ENCODE results near the gene FAM131A. TPM values are rescaled to one million over a fixed set of nuclear protein-coding genes. Genes with fewer than 3 reads are reported as not detected.

Gene FAM131A
- total and polyA plus RNA-seq, 2 donors: 3.4 to 11.7 TPM

DNA sequence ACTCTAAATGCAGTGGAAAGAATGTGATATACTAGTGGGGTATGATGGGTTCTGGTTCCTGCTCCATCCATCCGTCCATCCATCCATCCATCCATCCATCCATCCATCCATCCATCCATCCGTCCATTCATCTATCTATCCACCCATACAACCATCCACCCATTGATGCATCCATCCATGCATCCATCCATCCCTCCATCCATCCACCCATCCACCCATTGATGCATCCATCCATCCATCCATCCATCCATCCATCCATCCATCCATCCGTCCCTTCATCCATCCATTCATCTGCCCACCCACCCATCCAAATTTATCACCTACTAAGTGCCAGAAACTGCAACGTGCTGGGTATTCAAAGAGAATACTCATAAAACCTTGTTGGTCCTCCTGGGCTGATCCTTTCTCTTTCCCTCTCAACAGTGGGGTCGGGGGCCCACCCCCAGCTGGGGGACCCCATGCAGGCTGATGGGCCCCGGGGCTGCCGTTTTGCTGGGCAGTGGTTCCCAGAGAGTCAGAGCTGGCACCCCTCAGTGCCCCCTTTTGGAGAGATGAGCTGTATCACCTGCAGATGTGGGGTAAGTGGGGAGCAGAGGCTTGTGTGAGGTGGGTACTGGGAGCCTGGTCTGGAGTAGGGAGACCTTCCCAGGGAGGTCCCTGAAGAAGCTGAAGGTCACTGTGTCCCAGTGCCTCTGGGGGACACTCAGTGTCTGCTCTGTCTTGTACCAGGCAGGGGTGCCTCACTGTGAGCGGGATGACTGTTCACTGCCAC lies 51.0 kb downstream of the FAM131A start:
- no peak for DNase-seq (ENCODE audit: low read depth in 6 of 9, low spot score in 9 of 9)
- 84% methylated on average over 8 of the region's 8 CpGs for WGBS
- H3K36me3 ChIP-seq (ENCODE audit: control insufficient read depth in 2 of 2, insufficient read depth in 2 of 2, low read length in 1 of 2): no peaks in the 10 kb centered on the region
- H3K9me3 ChIP-seq (ENCODE audit: control insufficient read depth in 2 of 2, insufficient read depth in 1 of 2, low read length in 1 of 2): no peaks in the 10 kb centered on the region
- no peaks in the 10 kb centered on the region for H3K4me1 ChIP-seq (ENCODE audit: control insufficient read depth in 2 of 2, insufficient read depth in 2 of 2, low read length in 2 of 2)
- peaks cover under 1 to 67% of the 10 kb centered on the region in 2 donors for H3K27me3 ChIP-seq (ENCODE audit: control insufficient read depth in 2 of 2, insufficient read depth in 1 of 2, low read length in 1 of 2)
- H3K27ac ChIP-seq (ENCODE audit: low read depth in 1 of 2, low read length in 1 of 2): no peak overlapping the region
- no peak overlapping the region for H3K4me3 ChIP-seq (ENCODE audit: low read length in 2 of 2)

DNA sequence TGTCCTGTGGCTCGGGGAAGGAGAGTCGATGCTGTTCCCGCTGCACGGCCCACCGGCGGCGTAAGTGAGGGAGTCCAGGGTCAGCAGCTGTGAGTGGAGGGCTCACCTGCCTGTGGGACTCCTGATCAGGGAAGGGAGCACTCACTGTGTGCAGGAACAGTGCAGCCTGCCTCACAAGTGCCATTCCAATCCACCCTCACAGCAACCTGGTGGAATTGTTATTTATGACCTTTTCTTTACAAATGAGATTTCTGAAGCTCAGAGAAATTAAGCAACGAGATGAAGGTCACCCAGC lies 51.5 kb downstream of the FAM131A start:
- Histone ChIP-seq H3K27me3 (ENCODE audit: control insufficient read depth in 2 of 2, insufficient read depth in 1 of 2, low read length in 1 of 2) (peaks cover 0 to 63% of the 10 kb centered on the region in 2 donors), H3K36me3 (ENCODE audit: control insufficient read depth in 2 of 2, insufficient read depth in 2 of 2, low read length in 1 of 2) (no peaks in the 10 kb centered on the region), H3K4me1 (ENCODE audit: control insufficient read depth in 2 of 2, insufficient read depth in 2 of 2, low read length in 2 of 2) (no peaks in the 10 kb centered on the region), H3K4me3 (ENCODE audit: low read length in 2 of 2) (no peak overlapping the region), H3K9me3 (ENCODE audit: control insufficient read depth in 2 of 2, insufficient read depth in 1 of 2, low read length in 1 of 2) (no peaks in the 10 kb centered on the region), H3K27ac (ENCODE audit: low read depth in 1 of 2, low read length in 1 of 2) (no peak overlapping the region)
- WGBS: 89% methylated on average over 8 of the region's 8 CpGs
- DNase-seq (ENCODE audit: low read depth in 6 of 9, low spot score in 9 of 9): no peak

DNA sequence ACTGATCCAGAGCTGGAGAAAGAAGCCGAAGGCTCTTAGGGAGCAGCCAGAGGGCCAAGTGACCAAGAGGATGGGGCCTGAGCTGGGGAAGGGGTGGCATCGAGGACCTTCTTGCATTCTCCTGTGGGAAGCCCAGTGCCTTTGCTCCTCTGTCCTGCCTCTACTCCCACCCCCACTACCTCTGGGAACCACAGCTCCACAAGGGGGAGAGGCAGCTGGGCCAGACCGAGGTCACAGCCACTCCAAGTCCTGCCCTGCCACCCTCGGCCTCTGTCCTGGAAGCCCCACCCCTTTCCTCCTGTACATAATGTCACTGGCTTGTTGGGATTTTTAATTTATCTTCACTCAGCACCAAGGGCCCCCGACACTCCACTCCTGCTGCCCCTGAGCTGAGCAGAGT lies 52.0 kb downstream of the FAM131A start:
- Histone ChIP-seq H3K27me3 (ENCODE audit: control insufficient read depth in 2 of 2, insufficient read depth in 1 of 2, low read length in 1 of 2) (peaks cover 0 to 58% of the 10 kb centered on the region in 2 donors), H3K36me3 (ENCODE audit: control insufficient read depth in 2 of 2, insufficient read depth in 2 of 2, low read length in 1 of 2) (no peaks in the 10 kb centered on the region), H3K9me3 (ENCODE audit: control insufficient read depth in 2 of 2, insufficient read depth in 1 of 2, low read length in 1 of 2) (no peaks in the 10 kb centered on the region), H3K27ac (ENCODE audit: low read depth in 1 of 2, low read length in 1 of 2) (no peak overlapping the region), H3K4me1 (ENCODE audit: control insufficient read depth in 2 of 2, insufficient read depth in 2 of 2, low read length in 2 of 2) (no peaks in the 10 kb centered on the region), H3K4me3 (ENCODE audit: low read length in 2 of 2) (no peak overlapping the region)
- no peak for DNase-seq (ENCODE audit: low read depth in 6 of 9, low spot score in 9 of 9)
- 77% methylated on average over 5 of the region's 5 CpGs for WGBS

DNA sequence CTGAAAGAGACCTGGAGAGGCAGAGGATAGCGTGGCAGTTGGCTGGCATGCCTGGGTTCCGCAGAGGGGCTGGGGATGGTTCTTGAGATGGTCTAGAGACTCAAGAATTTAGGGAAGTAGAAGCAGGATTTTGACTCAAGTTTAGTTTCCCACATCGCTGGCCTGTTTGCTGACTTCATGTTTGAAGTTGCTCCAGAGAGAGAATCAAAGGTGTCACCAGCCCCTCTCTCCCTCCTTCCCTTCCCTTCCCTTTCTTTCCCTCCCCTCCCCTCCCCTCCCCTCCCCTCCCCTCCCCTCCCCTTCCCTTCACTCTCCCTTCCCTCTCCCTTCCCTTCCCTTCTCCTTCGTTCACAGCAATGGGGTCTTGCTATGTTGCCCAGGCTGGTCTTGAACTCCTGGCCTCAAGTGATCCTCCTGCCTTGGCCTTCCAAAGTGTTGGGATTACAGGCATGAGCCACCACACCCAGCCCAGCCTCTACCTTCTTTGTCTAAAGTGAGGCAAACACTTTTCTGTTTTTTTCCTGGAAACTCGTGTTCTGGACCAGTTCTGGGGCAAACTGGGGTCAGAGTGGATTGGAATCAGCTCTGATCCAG lies 52.6 kb downstream of the FAM131A start:
- 93% methylated on average over 4 of the region's 5 CpGs for WGBS
- no peaks in the 10 kb centered on the region for H3K9me3 ChIP-seq (ENCODE audit: control insufficient read depth in 2 of 2, insufficient read depth in 1 of 2, low read length in 1 of 2)
- H3K27me3 ChIP-seq (ENCODE audit: control insufficient read depth in 2 of 2, insufficient read depth in 1 of 2, low read length in 1 of 2): peaks cover 0 to 54% of the 10 kb centered on the region in 2 donors
- no peaks in the 10 kb centered on the region for H3K4me1 ChIP-seq (ENCODE audit: control insufficient read depth in 2 of 2, insufficient read depth in 2 of 2, low read length in 2 of 2)
- no peak for DNase-seq (ENCODE audit: low read depth in 6 of 9, low spot score in 9 of 9)
- no peak overlapping the region for H3K4me3 ChIP-seq (ENCODE audit: low read length in 2 of 2)
- no peaks in the 10 kb centered on the region for H3K36me3 ChIP-seq (ENCODE audit: control insufficient read depth in 2 of 2, insufficient read depth in 2 of 2, low read length in 1 of 2)
- no peak overlapping the region for H3K27ac ChIP-seq (ENCODE audit: low read depth in 1 of 2, low read length in 1 of 2)

DNA sequence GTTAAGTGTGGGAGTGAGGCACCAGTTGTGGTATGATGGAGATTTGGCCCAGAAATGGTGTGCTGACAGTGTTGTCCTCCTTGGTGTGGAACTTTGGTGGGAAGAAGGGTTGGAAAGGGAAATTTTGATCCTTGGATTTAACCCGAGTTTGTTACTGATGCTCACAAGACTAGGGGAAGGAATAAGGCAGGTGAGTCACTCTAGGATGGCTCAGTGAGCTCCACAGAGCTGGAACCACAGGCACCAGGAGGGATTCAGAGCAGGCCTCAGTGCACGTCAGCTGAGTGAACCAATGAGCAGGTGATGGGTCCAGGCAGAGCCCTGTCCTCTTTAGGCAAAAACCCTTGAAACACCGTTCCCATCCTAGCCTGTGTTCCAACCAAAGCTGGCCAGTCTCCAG lies 53.9 kb downstream of the FAM131A start:
- Histone ChIP-seq H3K36me3 (ENCODE audit: control insufficient read depth in 2 of 2, insufficient read depth in 2 of 2, low read length in 1 of 2) (no peaks in the 10 kb centered on the region), H3K4me1 (ENCODE audit: control insufficient read depth in 2 of 2, insufficient read depth in 2 of 2, low read length in 2 of 2) (no peaks in the 10 kb centered on the region), H3K4me3 (ENCODE audit: low read length in 2 of 2) (no peak overlapping the region), H3K9me3 (ENCODE audit: control insufficient read depth in 2 of 2, insufficient read depth in 1 of 2, low read length in 1 of 2) (no peaks in the 10 kb centered on the region), H3K27me3 (ENCODE audit: control insufficient read depth in 2 of 2, insufficient read depth in 1 of 2, low read length in 1 of 2) (peaks cover 0 to 49% of the 10 kb centered on the region in 2 donors), H3K27ac (ENCODE audit: low read depth in 1 of 2, low read length in 1 of 2) (no peak overlapping the region)
- WGBS: 93% methylated on average over 3 of the region's 3 CpGs
- no peak for DNase-seq (ENCODE audit: low read depth in 6 of 9, low spot score in 9 of 9)

DNA sequence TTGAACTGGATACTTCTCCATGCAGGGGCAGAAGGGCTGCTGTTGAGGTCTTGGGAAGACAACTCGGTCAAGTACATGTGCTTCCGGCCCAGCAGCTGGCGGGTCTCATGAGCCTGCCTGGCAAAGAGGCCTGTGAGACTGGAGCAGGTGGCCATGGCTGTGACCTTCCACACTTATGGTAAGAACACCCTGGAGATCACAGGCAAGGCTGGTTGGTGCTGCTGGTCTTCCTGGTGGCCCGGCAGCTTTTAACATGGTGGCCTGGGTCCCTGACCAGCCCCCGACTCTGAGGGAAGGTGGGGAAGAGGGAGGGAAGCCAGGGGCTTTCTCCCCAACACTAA lies 57.9 kb downstream of the FAM131A start:
- Histone ChIP-seq H3K4me3 (ENCODE audit: low read length in 2 of 2) (no peak overlapping the region), H3K4me1 (ENCODE audit: control insufficient read depth in 2 of 2, insufficient read depth in 2 of 2, low read length in 2 of 2) (no peaks in the 10 kb centered on the region), H3K27me3 (ENCODE audit: control insufficient read depth in 2 of 2, insufficient read depth in 1 of 2, low read length in 1 of 2) (peaks cover 0 to 26% of the 10 kb centered on the region in 2 donors), H3K36me3 (ENCODE audit: control insufficient read depth in 2 of 2, insufficient read depth in 2 of 2, low read length in 1 of 2) (no peaks in the 10 kb centered on the region), H3K9me3 (ENCODE audit: control insufficient read depth in 2 of 2, insufficient read depth in 1 of 2, low read length in 1 of 2) (no peaks in the 10 kb centered on the region), H3K27ac (ENCODE audit: low read depth in 1 of 2, low read length in 1 of 2) (no peak overlapping the region)
- no peak for DNase-seq (ENCODE audit: low read depth in 6 of 9, low spot score in 9 of 9)
- WGBS: 97% methylated on average over 5 of the region's 5 CpGs

Other genes with a start within 250 kb of the FAM131A start
- gene HTR3E, start 240.5 kb upstream of the FAM131A start, total RNA-seq: not detected
- 0.05 TPM for gene HTR3E, start 240.5 kb upstream of the FAM131A start, polyA plus RNA-seq
- 32.2 TPM for gene EIF2B5, start 202.2 kb upstream of the FAM131A start, total RNA-seq
- 47.3 TPM for gene EIF2B5, start 202.2 kb upstream of the FAM131A start, polyA plus RNA-seq
- 12.0 TPM for gene DVL3, start 182.2 kb upstream of the FAM131A start, total RNA-seq
- 26.0 TPM for gene DVL3, start 182.2 kb upstream of the FAM131A start, polyA plus RNA-seq
- 138 TPM for gene AP2M1, start 162.7 kb upstream of the FAM131A start, total RNA-seq
- 165 TPM for gene AP2M1, start 162.7 kb upstream of the FAM131A start, polyA plus RNA-seq
- gene ABCF3, start 151.4 kb upstream of the FAM131A start, total RNA-seq: 25.0 TPM
- gene ABCF3, start 151.4 kb upstream of the FAM131A start, polyA plus RNA-seq: 60.6 TPM
- 0.05 TPM for gene VWA5B2, start 108.0 kb upstream of the FAM131A start, total RNA-seq
- gene VWA5B2, start 108.0 kb upstream of the FAM131A start, polyA plus RNA-seq: 0.23 TPM
- gene ALG3, start 88.6 kb upstream of the FAM131A start, total RNA-seq: 12.6 TPM
- 16.6 TPM for gene ALG3, start 88.6 kb upstream of the FAM131A start, polyA plus RNA-seq
- gene EEF1AKMT4, start 87.9 kb upstream of the FAM131A start, total RNA-seq: 5.0 TPM
- 2.9 TPM for gene EEF1AKMT4, start 87.9 kb upstream of the FAM131A start, polyA plus RNA-seq
- not detected for gene CAMK2N2, start 76.0 kb upstream of the FAM131A start, total RNA-seq
- gene CAMK2N2, start 76.0 kb upstream of the FAM131A start, polyA plus RNA-seq: 0.14 TPM
- gene ECE2, start 61.6 kb upstream of the FAM131A start, total RNA-seq: not detected
- gene ECE2, start 61.6 kb upstream of the FAM131A start, polyA plus RNA-seq: not detected
- 136 TPM for gene PSMD2, start 38.4 kb upstream of the FAM131A start, total RNA-seq
- gene PSMD2, start 38.4 kb upstream of the FAM131A start, polyA plus RNA-seq: 76.1 TPM
- 69.0 TPM for gene EIF4G1, start 23.0 kb upstream of the FAM131A start, total RNA-seq
- 97.5 TPM for gene EIF4G1, start 23.0 kb upstream of the FAM131A start, polyA plus RNA-seq
- 0.85 TPM for gene CLCN2, start 24.0 kb downstream of the FAM131A start, total RNA-seq
- 7.0 TPM for gene CLCN2, start 24.0 kb downstream of the FAM131A start, polyA plus RNA-seq
- 76.0 TPM for gene POLR2H, start 24.1 kb downstream of the FAM131A start, total RNA-seq
- 117 TPM for gene POLR2H, start 24.1 kb downstream of the FAM131A start, polyA plus RNA-seq
- not detected for gene THPO, start 40.6 kb downstream of the FAM131A start, total RNA-seq
- 0.21 TPM for gene THPO, start 40.6 kb downstream of the FAM131A start, polyA plus RNA-seq
- gene CHRD, start 42.5 kb downstream of the FAM131A start, total RNA-seq: 0.24 TPM
- 2.5 TPM for gene CHRD, start 42.5 kb downstream of the FAM131A start, polyA plus RNA-seq
- gene EPHB3, start 224.2 kb downstream of the FAM131A start, total RNA-seq: 1.3 TPM
- 1.1 TPM for gene EPHB3, start 224.2 kb downstream of the FAM131A start, polyA plus RNA-seq